Kasumi-1 (cell line): ENCODE measurements around the gene GNG12.

Experiments used
- DNase-seq, 2 experiments: peaks; one replicate each; lab custom pipeline; 2025; lab: John Stamatoyannopoulos, UW

Gene GNG12

GRCh38 chr1:67708606-67709005, 124.7 kb downstream of the GNG12 start:
- no peak for DNase-seq

- no peak for DNase-seq
Observed at GRCh38 chr1:67705735-67706453, 127.4 kb downstream of the GNG12 start.

GRCh38 chr1:67704351-67704750, 128.9 kb downstream of the GNG12 start:
- DNase-seq: no peak

- DNase-seq: no peak
Observed at GRCh38 chr1:67701876-67702275, 131.4 kb downstream of the GNG12 start.

- DNase-seq: no peak
Observed at GRCh38 chr1:67700692-67701410, 132.4 kb downstream of the GNG12 start.

- no peak for DNase-seq
Observed at GRCh38 chr1:67700220-67700619, 133.0 kb downstream of the GNG12 start.

GRCh38 chr1:67696708-67697107, 136.6 kb downstream of the GNG12 start:
- no peak for DNase-seq

GRCh38 chr1:67695963-67696362, 137.3 kb downstream of the GNG12 start:
- DNase-seq: no peak

GRCh38 chr1:67691712-67692111, 141.6 kb downstream of the GNG12 start:
- no peak for DNase-seq

GRCh38 chr1:67690411-67690810, 142.9 kb downstream of the GNG12 start:
- no peak for DNase-seq

GRCh38 chr1:67690018-67690363, 143.3 kb downstream of the GNG12 start:
- no peak for DNase-seq

GRCh38 chr1:67689267-67690017, 143.8 kb downstream of the GNG12 start:
- no peak for DNase-seq

- DNase-seq: peak; percentile 80 to 84
Observed at GRCh38 chr1:67688526-67689219, 144.6 kb downstream of the GNG12 start.

- peak in 1 of 2 experiments; percentile 2 for DNase-seq
Observed at GRCh38 chr1:67687649-67688048, 145.6 kb downstream of the GNG12 start.

- DNase-seq: no peak
Observed at GRCh38 chr1:67687198-67687545, 146.1 kb downstream of the GNG12 start.

- peak; percentile 87 to 89 for DNase-seq
Observed at GRCh38 chr1:67686267-67687197, 146.7 kb downstream of the GNG12 start.

- peak; percentile 6 to 30 for DNase-seq
Observed at GRCh38 chr1:67685558-67686266, 147.6 kb downstream of the GNG12 start.

- DNase-seq: peak; percentile 98
Observed at GRCh38 chr1:67685067-67685557, 148.2 kb downstream of the GNG12 start, which contains the start of gene GADD45A. Gene GADD45A, plus strand, starts transcription at chr1:67685201. Its CDS starts 294 bp downstream, at chr1:67685495.

- no peak for DNase-seq
Observed at GRCh38 chr1:67684526-67685066, 148.7 kb downstream of the GNG12 start.
